K562 (cell line): Measurements from ENCODE around the gene C11orf65. TPM values are rescaled to one million over a fixed set of nuclear protein-coding genes. Genes with fewer than 3 reads are reported as not detected.

Experiments
- BCL6 ChIP-seq: fragments of 250-450 bp; sonication (Bioruptor Pico); IDR thresholded peaks from 2 replicates; pipeline ENCODE4 v1.4.0; 2020
- CBX1 ChIP-seq: sonication (generic); IDR thresholded peaks from 2 replicates; pipeline ENCODE4 v1.6.1; 2016; ENCODE audit warnings: antibody characterized with exemption, low read depth, mild to moderate bottlenecking
- HNRNPK ChIP-seq: fragments of 200-400 bp; formaldehyde crosslinking; IDR thresholded peaks from one replicate; pipeline ENCODE4 v1.6.1; 2018; ENCODE audit warnings: mild to moderate bottlenecking, low read depth, low read length; ENCODE audit not compliant: poor library complexity, severe bottlenecking
- MNT ChIP-seq, 2 experiments: fragments of 450-650 bp; conservative IDR thresholded peaks; 2 replicates each; pipeline ENCODE4 v1.6.1; 2017; ENCODE audit warnings: mild to moderate bottlenecking in 2 of 2, moderate library complexity in 2 of 2
- NR2C1 ChIP-seq, 2 experiments: fragments of 450-650 bp; IDR thresholded peaks; 2 replicates each; pipeline ENCODE4 v1.6.1; 2017; ENCODE audit warnings: mild to moderate bottlenecking in 2 of 2, antibody characterized with exemption in 1 of 2, inconsistent platforms in 1 of 2, missing compliant biosample characterization in 1 of 2, missing genetic modification characterization in 1 of 2
- VEZF1 ChIP-seq: fragments of 200-800 bp; sonication (Bioruptor generic); IDR thresholded peaks from 2 replicates; pipeline ENCODE4 v1.6.1; 2017; ENCODE audit warnings: missing genetic modification characterization, missing compliant biosample characterization
- polyA plus RNA-seq, 8 experiments: library from polyadenylated mRNA; depleted of rRNA in 4 of 8; stranded (reverse) in 5 of 8; unstranded in 3 of 8; fragments of >200 nt; fragmentation: Nextera tagmentation in 2 of 8; fragmentation: Illumina TruSeq in 1 of 8; extraction: Ambion mirVana in 2 of 8; extraction: Trizol in 1 of 8; gene quantifications; 2 replicates each; pipeline versions ENCODE4 v1.2.1 to v1.2.3, GENCODE V29; 2011 to 2014; ENCODE audit warnings: inconsistent platforms in 1 of 8, missing spikeins in 1 of 8
- total RNA-seq, 7 experiments: library from RNA; depleted of rRNA in 6 of 7; stranded (reverse); fragments of >200 nt in 6 of 7; fragmentation: Illumina TruSeq in 2 of 7; extraction: Trizol in 2 of 7; gene quantifications; 2 replicates each; pipeline versions ENCODE4 v1.2.1 to v1.2.3, GENCODE V29; 2011 to 2021; ENCODE audit warnings: low replicate concordance in 1 of 7
- TF ChIP-seq, protein P1 (sequence below), 2 experiments: fragments of 450-650 bp in 1 of 2; sonication (generic) in 1 of 2; formaldehyde crosslinking in 1 of 2; IDR thresholded peaks; 2 replicates each; pipeline versions ENCODE4 v1.7.1 to v1.9.0; 2016 to 2022; ENCODE audit warnings: inconsistent platforms in 1 of 2, mild to moderate bottlenecking in 1 of 2, missing genetic modification reagents in 1 of 2
- TF ChIP-seq, protein P2 (sequence below): fragments of 450-650 bp; conservative IDR thresholded peaks from 2 replicates; pipeline ENCODE4 v1.6.1; 2016; ENCODE audit warnings: missing genetic modification characterization, low read depth, mild to moderate bottlenecking, missing compliant biosample characterization, moderate library complexity
- TF ChIP-seq, protein P3 (sequence below): fragments of 250-450 bp; sonication (Bioruptor Pico); IDR thresholded peaks from 2 replicates; pipeline ENCODE4 v1.4.0; 2020

The C11orf65 gene
- total and polyA plus RNA-seq, 9 of the 15 experiments (the other 6 are each of a cell fraction or from before 2014, with no cell fraction given), result 1.0 to 2.1 (median 1.2) TPM

GRCh38 chr11:108498046-108498815 is 30.9 kb upstream of the C11orf65 start, which contains the start of gene POGLUT3 (continued):
- TF ChIP-seq, protein P1, sequence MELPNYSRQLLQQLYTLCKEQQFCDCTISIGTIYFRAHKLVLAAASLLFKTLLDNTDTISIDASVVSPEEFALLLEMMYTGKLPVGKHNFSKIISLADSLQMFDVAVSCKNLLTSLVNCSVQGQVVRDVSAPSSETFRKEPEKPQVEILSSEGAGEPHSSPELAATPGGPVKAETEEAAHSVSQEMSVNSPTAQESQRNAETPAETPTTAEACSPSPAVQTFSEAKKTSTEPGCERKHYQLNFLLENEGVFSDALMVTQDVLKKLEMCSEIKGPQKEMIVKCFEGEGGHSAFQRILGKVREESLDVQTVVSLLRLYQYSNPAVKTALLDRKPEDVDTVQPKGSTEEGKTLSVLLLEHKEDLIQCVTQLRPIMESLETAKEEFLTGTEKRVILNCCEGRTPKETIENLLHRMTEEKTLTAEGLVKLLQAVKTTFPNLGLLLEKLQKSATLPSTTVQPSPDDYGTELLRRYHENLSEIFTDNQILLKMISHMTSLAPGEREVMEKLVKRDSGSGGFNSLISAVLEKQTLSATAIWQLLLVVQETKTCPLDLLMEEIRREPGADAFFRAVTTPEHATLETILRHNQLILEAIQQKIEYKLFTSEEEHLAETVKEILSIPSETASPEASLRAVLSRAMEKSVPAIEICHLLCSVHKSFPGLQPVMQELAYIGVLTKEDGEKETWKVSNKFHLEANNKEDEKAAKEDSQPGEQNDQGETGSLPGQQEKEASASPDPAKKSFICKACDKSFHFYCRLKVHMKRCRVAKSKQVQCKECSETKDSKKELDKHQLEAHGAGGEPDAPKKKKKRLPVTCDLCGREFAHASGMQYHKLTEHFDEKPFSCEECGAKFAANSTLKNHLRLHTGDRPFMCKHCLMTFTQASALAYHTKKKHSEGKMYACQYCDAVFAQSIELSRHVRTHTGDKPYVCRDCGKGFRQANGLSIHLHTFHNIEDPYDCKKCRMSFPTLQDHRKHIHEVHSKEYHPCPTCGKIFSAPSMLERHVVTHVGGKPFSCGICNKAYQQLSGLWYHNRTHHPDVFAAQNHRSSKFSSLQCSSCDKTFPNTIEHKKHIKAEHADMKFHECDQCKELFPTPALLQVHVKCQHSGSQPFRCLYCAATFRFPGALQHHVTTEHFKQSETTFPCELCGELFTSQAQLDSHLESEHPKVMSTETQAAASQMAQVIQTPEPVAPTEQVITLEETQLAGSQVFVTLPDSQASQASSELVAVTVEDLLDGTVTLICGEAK (IDR thresholded peaks at IDR 0.05), result peak; percentile 60; the same call in 1 of the 2 replicates
- TF ChIP-seq, protein P1 (CRISPR knock-in tag; IDR thresholded peaks at IDR 0.05), result peak; percentile 58; the same call in 1 of the 2 replicates
- TF ChIP-seq MNT (conservative IDR thresholded peaks at IDR 0.05) (no peak; a peak in 1 of 4 replicates), VEZF1 (peak; percentile 72; the same call in 1 of the 2 replicates), NR2C1 (IDR thresholded peaks at IDR 0.05) (no peak), NR2C1 (tag; IDR thresholded peaks at IDR 0.05) (no peak), BCL6 (CRISPR knock-in tag) (no peak), HNRNPK (no peak), CBX1 (peak; percentile 77; the same call in 1 of the 2 replicates)
- TF ChIP-seq, protein P2, sequence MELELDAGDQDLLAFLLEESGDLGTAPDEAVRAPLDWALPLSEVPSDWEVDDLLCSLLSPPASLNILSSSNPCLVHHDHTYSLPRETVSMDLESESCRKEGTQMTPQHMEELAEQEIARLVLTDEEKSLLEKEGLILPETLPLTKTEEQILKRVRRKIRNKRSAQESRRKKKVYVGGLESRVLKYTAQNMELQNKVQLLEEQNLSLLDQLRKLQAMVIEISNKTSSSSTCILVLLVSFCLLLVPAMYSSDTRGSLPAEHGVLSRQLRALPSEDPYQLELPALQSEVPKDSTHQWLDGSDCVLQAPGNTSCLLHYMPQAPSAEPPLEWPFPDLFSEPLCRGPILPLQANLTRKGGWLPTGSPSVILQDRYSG (tag), result peak; percentile 56; the same call in 1 of the 2 replicates
- TF ChIP-seq, protein P3, sequence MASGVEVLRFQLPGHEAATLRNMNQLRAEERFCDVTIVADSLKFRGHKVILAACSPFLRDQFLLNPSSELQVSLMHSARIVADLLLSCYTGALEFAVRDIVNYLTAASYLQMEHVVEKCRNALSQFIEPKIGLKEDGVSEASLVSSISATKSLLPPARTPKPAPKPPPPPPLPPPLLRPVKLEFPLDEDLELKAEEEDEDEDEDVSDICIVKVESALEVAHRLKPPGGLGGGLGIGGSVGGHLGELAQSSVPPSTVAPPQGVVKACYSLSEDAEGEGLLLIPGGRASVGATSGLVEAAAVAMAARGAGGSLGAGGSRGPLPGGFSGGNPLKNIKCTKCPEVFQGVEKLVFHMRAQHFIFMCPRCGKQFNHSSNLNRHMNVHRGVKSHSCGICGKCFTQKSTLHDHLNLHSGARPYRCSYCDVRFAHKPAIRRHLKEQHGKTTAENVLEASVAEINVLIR (CRISPR knock-in tag), result no peak
